NCI-H2029 treated with DMSO at 0.1 percent for 48 hours (cell line): ENCODE measurements around the gene RALA.
"Not testable (repeated sequence)": the region's sequence is repeated elsewhere in the genome, so short reads cannot be mapped to it uniquely, and the experiment has no call there.

Experiments used
- DNase-seq: peaks from one replicate; lab custom pipeline; 2025; lab: John Stamatoyannopoulos, UW

RALA gene

GRCh38 chr7:39647816-39648215, 24.4 kb downstream of the RALA start:
- DNase-seq = no peak

GRCh38 chr7:39650676-39651075, 27.3 kb downstream of the RALA start:
- no peak for DNase-seq

GRCh38 chr7:39651265-39651664, 27.9 kb downstream of the RALA start:
- DNase-seq = no peak

- DNase-seq = no peak
These were observed 33.0 kb downstream of the RALA start for GRCh38 chr7:39656415-39656814.

GRCh38 chr7:39659356-39660013, 36.1 kb downstream of the RALA start:
- DNase-seq = no peak

GRCh38 chr7:39661960-39662359, 38.6 kb downstream of the RALA start:
- no peak for DNase-seq

- DNase-seq = no peak
These were observed 39.9 kb downstream of the RALA start for GRCh38 chr7:39663263-39663662.

GRCh38 chr7:39664057-39664456, 40.7 kb downstream of the RALA start:
- DNase-seq = no peak

- DNase-seq = no peak
These were observed 41.2 kb downstream of the RALA start for GRCh38 chr7:39664585-39664984.

GRCh38 chr7:39666562-39666961, 43.2 kb downstream of the RALA start:
- no peak for DNase-seq

GRCh38 chr7:39667341-39667923, 44.1 kb downstream of the RALA start:
- DNase-seq = no peak

- not testable (repeated sequence) for DNase-seq
These were observed 44.9 kb downstream of the RALA start for GRCh38 chr7:39668280-39668679.

- no peak for DNase-seq
These were observed 46.7 kb downstream of the RALA start for GRCh38 chr7:39670052-39670451.

GRCh38 chr7:39670934-39671333, 47.6 kb downstream of the RALA start:
- no peak for DNase-seq

- DNase-seq = no peak
These were observed 48.8 kb downstream of the RALA start for GRCh38 chr7:39672176-39672575.

GRCh38 chr7:39673868-39674267, 50.5 kb downstream of the RALA start:
- DNase-seq = no peak

GRCh38 chr7:39674406-39674805, 51.0 kb downstream of the RALA start:
- DNase-seq = no peak

GRCh38 chr7:39676346-39676745, 53.0 kb downstream of the RALA start:
- no peak for DNase-seq

GRCh38 chr7:39678930-39679709, 55.7 kb downstream of the RALA start:
- no peak for DNase-seq

GRCh38 chr7:39679874-39680273, 56.5 kb downstream of the RALA start:
- DNase-seq = not testable (repeated sequence)

- DNase-seq = no peak
These were observed 58.6 kb downstream of the RALA start for GRCh38 chr7:39681887-39682441.

- DNase-seq = peak; percentile 6
These were observed 60.0 kb downstream of the RALA start for GRCh38 chr7:39683216-39683845.
